ENCODE measurements around the gene JAKMIP3.

GRCh38 chr10:132027423-132027983, 38.2 kb upstream of the JAKMIP3 start:
- TF ChIP-seq, protein P1, sequence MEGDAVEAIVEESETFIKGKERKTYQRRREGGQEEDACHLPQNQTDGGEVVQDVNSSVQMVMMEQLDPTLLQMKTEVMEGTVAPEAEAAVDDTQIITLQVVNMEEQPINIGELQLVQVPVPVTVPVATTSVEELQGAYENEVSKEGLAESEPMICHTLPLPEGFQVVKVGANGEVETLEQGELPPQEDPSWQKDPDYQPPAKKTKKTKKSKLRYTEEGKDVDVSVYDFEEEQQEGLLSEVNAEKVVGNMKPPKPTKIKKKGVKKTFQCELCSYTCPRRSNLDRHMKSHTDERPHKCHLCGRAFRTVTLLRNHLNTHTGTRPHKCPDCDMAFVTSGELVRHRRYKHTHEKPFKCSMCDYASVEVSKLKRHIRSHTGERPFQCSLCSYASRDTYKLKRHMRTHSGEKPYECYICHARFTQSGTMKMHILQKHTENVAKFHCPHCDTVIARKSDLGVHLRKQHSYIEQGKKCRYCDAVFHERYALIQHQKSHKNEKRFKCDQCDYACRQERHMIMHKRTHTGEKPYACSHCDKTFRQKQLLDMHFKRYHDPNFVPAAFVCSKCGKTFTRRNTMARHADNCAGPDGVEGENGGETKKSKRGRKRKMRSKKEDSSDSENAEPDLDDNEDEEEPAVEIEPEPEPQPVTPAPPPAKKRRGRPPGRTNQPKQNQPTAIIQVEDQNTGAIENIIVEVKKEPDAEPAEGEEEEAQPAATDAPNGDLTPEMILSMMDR (IDR thresholded peaks at IDR 0.05) = no peak
- no peak for TF ChIP-seq POLR2A (IDR thresholded peaks at IDR 0.05)

Data from uterus (tissue), 2 donors.